Erythroblast (primary cell): Measurements from ENCODE around the gene WNT11.

ENCODE experiments used
- GATA1 ChIP-seq: IDR thresholded peaks from 2 replicates; pipeline ENCODE4 v1.6.1; 2011; ENCODE audit warnings: low read depth, mild to moderate bottlenecking, control low read depth, low read length, moderate library complexity
- POLR2A ChIP-seq: IDR thresholded peaks from 2 replicates; pipeline ENCODE4 v1.6.1; 2011; ENCODE audit warnings: mild to moderate bottlenecking, low read length

- TF ChIP-seq POLR2A (no peak), GATA1 (no peak)
Observed at GRCh38 chr11:76156971-76157427, 49.3 kb downstream of the WNT11 start.
